ENCODE data around the gene FCER1G. TPM values are rescaled to one million over a fixed set of nuclear protein-coding genes. Genes with fewer than 3 reads are reported as not detected.

Gene FCER1G
- polyA plus RNA-seq, 3 donors, result 2,686 to 4,191 (median 2,715) TPM

DNA sequence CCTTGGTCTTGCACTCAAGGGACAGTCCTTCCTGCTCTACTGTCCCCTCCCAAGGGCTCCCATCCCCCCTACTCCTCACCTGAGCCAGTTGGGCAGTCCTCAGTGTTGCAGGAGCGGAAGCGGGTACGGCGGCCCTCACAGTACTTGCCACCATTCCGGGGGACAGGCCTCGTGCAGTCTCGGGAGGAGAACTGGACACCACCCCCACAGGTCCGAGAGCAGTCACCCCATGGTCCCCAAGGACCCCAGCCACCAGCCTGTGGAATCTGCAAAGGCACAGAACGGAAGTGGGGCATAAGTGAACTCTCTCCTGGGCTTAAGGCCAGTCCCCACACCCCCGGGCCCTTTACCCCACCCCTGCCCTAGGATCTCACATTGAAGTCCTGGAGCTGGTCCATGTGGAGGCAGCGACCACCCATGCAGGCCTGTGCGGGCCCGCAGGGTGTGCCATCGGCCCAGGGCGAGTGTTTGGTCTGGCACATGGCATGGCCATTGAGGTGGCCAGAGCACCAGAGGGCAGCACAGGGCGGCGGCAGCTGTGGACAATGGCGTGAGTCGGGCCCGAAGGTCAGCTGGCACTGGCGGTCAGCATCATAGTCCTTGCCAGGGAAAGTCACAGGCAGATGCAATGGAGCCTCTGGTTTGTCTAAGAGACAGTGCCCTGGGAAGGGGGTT lies 21.4 kb upstream of the FCER1G start:
- no peaks in the 10 kb centered on the region for H4K20me1 ChIP-seq (ENCODE audit: insufficient read depth, low read length)
- DNase-seq, result no peak
- H3K4me1 ChIP-seq (ENCODE audit: control insufficient read depth in 1 of 2, insufficient read depth in 2 of 2, low read length in 2 of 2), result peaks cover 46% of the 10 kb centered on the region in 2 donors
- Mint-ChIP-seq H3K36me3 (no peaks in the 10 kb centered on the region), H3K9me3 (no peaks in the 10 kb centered on the region), H3K27ac (peak overlapping the region in 2 of 7 donors; percentile 68 to 73), H3K27me3 (ENCODE audit: low read depth in 3 of 3) (peaks cover 0 to 2% (median 0%) of the 10 kb centered on the region in 3 donors), H3K4me1 (peaks cover 58% of the 10 kb centered on the region), H3K4me3 (no peak overlapping the region)
- H3K9ac ChIP-seq (ENCODE audit: insufficient read depth, low read length, poor library complexity, severe bottlenecking), result no peak overlapping the region
- no peak for TF ChIP-seq CTCF (IDR thresholded peaks at IDR 0.05)
- no peaks in the 10 kb centered on the region for H3K27me3 ChIP-seq (ENCODE audit: control insufficient read depth in 2 of 2, insufficient read depth in 2 of 2, low read length in 2 of 2)
- H3K36me3 ChIP-seq (replicated peaks in 1 of 2; ENCODE audit: control insufficient read depth in 1 of 2, insufficient read depth in 2 of 2, low read length in 2 of 2), result no peaks in the 10 kb centered on the region
- H3K4me2 ChIP-seq (replicated peaks; ENCODE audit: extremely low read depth, low read length, poor library complexity, severe bottlenecking), result no peak overlapping the region
- intact Hi-C loops (cut with micrococcal nuclease), result no loop called here
- 92% methylated on average over 14 of the region's 21 CpGs for WGBS (ENCODE audit: insufficient coverage)
- no peaks in the 10 kb centered on the region for H3K79me2 ChIP-seq (ENCODE audit: insufficient read depth, low read length)
- no peaks in the 10 kb centered on the region for H3K9me3 ChIP-seq (replicated peaks in 1 of 2; ENCODE audit: control insufficient read depth in 1 of 2, insufficient read depth in 1 of 2, low read length in 2 of 2)
- H2AFZ ChIP-seq (ENCODE audit: insufficient read depth, low read depth, low read length, poor library complexity, severe bottlenecking), result no peak overlapping the region
- peak overlapping the region in 1 of 2 donors; percentile 22 for H3K27ac ChIP-seq (ENCODE audit: low read depth in 1 of 2, low read length in 2 of 2)
- H3K4me3 ChIP-seq (replicated peaks in 1 of 3; ENCODE audit: low read depth in 2 of 3, low read length in 3 of 3), result no peak overlapping the region

GRCh38 chr1:161195171-161195570 lies 19.9 kb upstream of the FCER1G start:
- Mint-ChIP-seq H3K9me3 (no peaks in the 10 kb centered on the region), H3K27ac (peak overlapping the region; percentile 19 to 88 (median 87)), H3K27me3 (ENCODE audit: low read depth in 3 of 3) (peaks cover 0 to 2% (median 1%) of the 10 kb centered on the region in 3 donors), H3K36me3 (no peaks in the 10 kb centered on the region), H3K4me3 (peak overlapping the region in 1 of 2 donors; percentile 55), H3K4me1 (peaks cover 59% of the 10 kb centered on the region)
- no peak overlapping the region for H3K9ac ChIP-seq (ENCODE audit: insufficient read depth, low read length, poor library complexity, severe bottlenecking)
- no peaks in the 10 kb centered on the region for H3K79me2 ChIP-seq (ENCODE audit: insufficient read depth, low read length)
- H4K20me1 ChIP-seq (ENCODE audit: insufficient read depth, low read length), result no peaks in the 10 kb centered on the region
- no peaks in the 10 kb centered on the region for H3K27me3 ChIP-seq (ENCODE audit: control insufficient read depth in 2 of 2, insufficient read depth in 2 of 2, low read length in 2 of 2)
- peak; percentile 38 to 46 (median 46) for DNase-seq
- H3K4me3 ChIP-seq (replicated peaks in 1 of 3; ENCODE audit: low read depth in 2 of 3, low read length in 3 of 3), result peak overlapping the region in 1 of 3 experiments; percentile 24
- intact Hi-C loops (cut with micrococcal nuclease), result no loop called here
- 54% methylated on average over 3 of the region's 4 CpGs for WGBS (ENCODE audit: insufficient coverage)
- no peaks in the 10 kb centered on the region for H3K36me3 ChIP-seq (replicated peaks in 1 of 2; ENCODE audit: control insufficient read depth in 1 of 2, insufficient read depth in 2 of 2, low read length in 2 of 2)
- H3K4me1 ChIP-seq (ENCODE audit: control insufficient read depth in 1 of 2, insufficient read depth in 2 of 2, low read length in 2 of 2), result peaks cover 43 to 48% of the 10 kb centered on the region in 2 donors
- TF ChIP-seq CTCF (IDR thresholded peaks at IDR 0.05), result no peak
- H2AFZ ChIP-seq (ENCODE audit: insufficient read depth, low read depth, low read length, poor library complexity, severe bottlenecking), result peak overlapping the region; percentile 1
- H3K9me3 ChIP-seq (replicated peaks in 1 of 2; ENCODE audit: control insufficient read depth in 1 of 2, insufficient read depth in 1 of 2, low read length in 2 of 2), result no peaks in the 10 kb centered on the region
- H3K27ac ChIP-seq (ENCODE audit: low read depth in 1 of 2, low read length in 2 of 2), result peak overlapping the region; percentile 7 to 53
- H3K4me2 ChIP-seq (replicated peaks; ENCODE audit: extremely low read depth, low read length, poor library complexity, severe bottlenecking), result peak overlapping the region; percentile 37
